CD14-positive monocyte (primary cell): ENCODE data around the gene SCN3B. TPM values are rescaled to one million over a fixed set of nuclear protein-coding genes. Genes with fewer than 3 reads are reported as not detected.

Experiments used
- DNase-seq, 3 donors: peaks; one replicate each; pipeline ENCODE4 v3.0.0-alpha.2; 2011 to 2022
- H2AFZ ChIP-seq: 2 replicates; pipeline ENCODE4 v1.6.0; 2012; ENCODE audit warnings: mild to moderate bottlenecking, low read depth, low read length, inconsistent platforms; ENCODE audit not compliant: insufficient read depth, poor library complexity, severe bottlenecking
- H3K27ac ChIP-seq, 2 donors: 1 replicate in 1 of 2; 2 replicates in 1 of 2; pipeline ENCODE4 v1.5.1; 2012 to 2013; ENCODE audit warnings: low read length in 2 of 2, control low read depth in 1 of 2, inconsistent platforms in 1 of 2, low read depth in 1 of 2, mild to moderate bottlenecking in 1 of 2
- H3K27me3 ChIP-seq, 2 donors: one replicate each; pipeline versions ENCODE4 v1.6.0 to v1.6.1; 2011 to 2013; ENCODE audit warnings: low read length in 2 of 2; ENCODE audit not compliant: control insufficient read depth in 2 of 2, insufficient read depth in 2 of 2
- H3K36me3 ChIP-seq, 2 donors: replicated peaks in 1 of 2; 1 replicate in 1 of 2; 2 replicates in 1 of 2; pipeline versions ENCODE4 v1.5.1 to v1.6.1; 2012 to 2013; ENCODE audit warnings: low read length in 2 of 2, control low read depth in 1 of 2, inconsistent platforms in 1 of 2, mild to moderate bottlenecking in 1 of 2; ENCODE audit not compliant: insufficient read depth in 2 of 2, control insufficient read depth in 1 of 2
- H3K4me1 ChIP-seq, 2 donors: 1 replicate in 1 of 2; 2 replicates in 1 of 2; pipeline versions ENCODE4 v1.5.1 to v1.6.1; 2012 to 2013; ENCODE audit warnings: low read length in 2 of 2, control low read depth in 1 of 2, inconsistent platforms in 1 of 2, mild to moderate bottlenecking in 1 of 2, moderate library complexity in 1 of 2; ENCODE audit not compliant: insufficient read depth in 2 of 2, control insufficient read depth in 1 of 2
- H3K4me2 ChIP-seq: replicated peaks from 2 replicates; pipeline ENCODE3; 2012; ENCODE audit warnings: low read length, moderate library complexity, mild to moderate bottlenecking; ENCODE audit not compliant: poor library complexity, severe bottlenecking; ENCODE audit errors: extremely low read depth
- H3K4me3 ChIP-seq, 3 experiments: fragments of 200-600 bp in 1 of 3; sonication (generic) in 1 of 3; replicated peaks in 1 of 3; 1 replicate in 2 of 3; 2 replicates in 1 of 3; pipeline ENCODE4 v1.5.1; 2011 to 2013; ENCODE audit warnings: low read length in 3 of 3, mild to moderate bottlenecking in 3 of 3, control low read depth in 2 of 3, low read depth in 2 of 3, inconsistent platforms in 1 of 3, moderate library complexity in 1 of 3
- H3K79me2 ChIP-seq: 2 replicates; pipeline ENCODE4 v1.6.0; 2012; ENCODE audit warnings: mild to moderate bottlenecking, control low read depth, inconsistent platforms, low read length, moderate library complexity; ENCODE audit not compliant: insufficient read depth
- H3K9ac ChIP-seq: 2 replicates; pipeline ENCODE4 v1.6.0; 2017; ENCODE audit warnings: low read length, mild to moderate bottlenecking; ENCODE audit not compliant: insufficient read depth, poor library complexity, severe bottlenecking
- H3K9me3 ChIP-seq, 2 donors: replicated peaks in 1 of 2; 1 replicate in 1 of 2; 2 replicates in 1 of 2; pipeline versions ENCODE4 v1.5.1 to v1.6.1; 2012 to 2013; ENCODE audit warnings: low read length in 2 of 2, control low read depth in 1 of 2; ENCODE audit not compliant: control insufficient read depth in 1 of 2, insufficient read depth in 1 of 2
- H4K20me1 ChIP-seq: 2 replicates; pipeline ENCODE4 v1.6.0; 2012; ENCODE audit warnings: mild to moderate bottlenecking, low read length, control low read depth, moderate library complexity; ENCODE audit not compliant: insufficient read depth
- H3K27ac Mint-ChIP-seq, 7 donors: one replicate each; pipeline ENCODE4 v1.8.0; 2020; ENCODE audit warnings: mild to moderate bottlenecking in 7 of 7, mixed read lengths in 7 of 7, moderate library complexity in 6 of 7, inconsistent platforms in 2 of 7
- H3K27me3 Mint-ChIP-seq, 3 donors: one replicate each; pipeline ENCODE4 v1.8.0; 2021 to 2022; ENCODE audit warnings: low read depth in 3 of 3, mild to moderate bottlenecking in 3 of 3, mixed read lengths in 3 of 3, moderate library complexity in 3 of 3, inconsistent platforms in 1 of 3
- H3K36me3 Mint-ChIP-seq, 2 donors: one replicate each; pipeline ENCODE4 v1.8.0; 2020; ENCODE audit warnings: mixed read lengths in 2 of 2, inconsistent platforms in 1 of 2, mild to moderate bottlenecking in 1 of 2
- H3K4me1 Mint-ChIP-seq: one replicate; pipeline ENCODE4 v1.8.0; 2020; ENCODE audit warnings: mild to moderate bottlenecking, mixed read lengths
- H3K4me3 Mint-ChIP-seq, 2 donors: one replicate each; pipeline ENCODE4 v1.8.0; 2020; ENCODE audit warnings: mild to moderate bottlenecking in 2 of 2, mixed read lengths in 2 of 2, moderate library complexity in 1 of 2
- H3K9me3 Mint-ChIP-seq, 7 donors: one replicate each; pipeline ENCODE4 v1.8.0; 2020 to 2022; ENCODE audit warnings: mixed read lengths in 7 of 7, mild to moderate bottlenecking in 6 of 7, moderate library complexity in 6 of 7, inconsistent platforms in 2 of 7
- WGBS: methylation state at CpG from one replicate; pipeline ENCODE4 v1.1.5; 2013; ENCODE audit warnings: missing lambda C conversion rate; ENCODE audit not compliant: insufficient coverage; 5-methylcytosine and 5-hydroxymethylcytosine counted together
- intact Hi-C, 2 donors: fragments of 100-400 bp; cut with micrococcal nuclease; formaldehyde crosslinking; loops; one replicate each; pipeline versions ENCODE4 v1.15.0 to v1.15.1; 2023
- polyA plus RNA-seq, 3 donors: library from polyadenylated mRNA; depleted of rRNA in 1 of 3; unstranded in 2 of 3; stranded (reverse) in 1 of 3; fragments of 300-500 nt in 2 of 3; fragments of >200 nt in 1 of 3; fragmentation: Illumina TruSeq in 2 of 3; gene quantifications; 1 replicate in 2 of 3; 2 replicates in 1 of 3; pipeline ENCODE4 v1.2.3, GENCODE V29; 2012 to 2021
- TF ChIP-seq, protein P1 (sequence below): fragments of 200-600 bp; IDR thresholded peaks from one replicate; pipeline ENCODE4 v1.8.0; 2022; ENCODE audit warnings: antibody characterized with exemption, mild to moderate bottlenecking

Gene SCN3B
- polyA plus RNA-seq, 3 donors = not detected

DNA sequence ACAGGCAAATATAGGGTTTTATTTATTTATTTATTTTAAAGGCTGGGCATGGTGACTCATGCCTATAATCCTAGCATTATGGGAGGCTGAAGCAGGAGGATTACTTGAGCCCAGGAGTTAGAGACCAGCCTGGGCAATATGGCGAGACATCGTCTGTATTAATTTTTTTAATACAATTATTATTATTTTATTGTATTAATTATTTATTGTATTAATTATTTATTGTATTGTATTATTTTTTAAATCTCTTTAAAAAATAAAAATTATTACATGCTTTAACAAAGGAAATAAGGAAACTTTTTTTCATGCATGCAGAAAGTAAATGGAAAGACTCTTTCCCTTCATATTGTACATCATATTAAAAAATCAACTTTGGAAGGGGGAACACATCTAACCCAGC, 3.5 kb downstream of the SCN3B start:
- Mint-ChIP-seq H3K9me3 (peaks cover 0 to 3% (median 1%) of the 10 kb centered on the region in 7 donors), H3K4me3 (no peak overlapping the region), H3K27me3 (peaks cover 38 to 49% (median 43%) of the 10 kb centered on the region in 3 donors), H3K27ac (no peak overlapping the region), H3K36me3 (peaks cover 0 to 2% of the 10 kb centered on the region in 2 donors), H3K4me1 (peaks cover 9% of the 10 kb centered on the region)
- no peak overlapping the region for H3K27ac ChIP-seq
- no peak overlapping the region for H3K4me2 ChIP-seq
- peaks cover 8 to 12% of the 10 kb centered on the region in 2 donors for H3K4me1 ChIP-seq
- no peaks in the 10 kb centered on the region for H4K20me1 ChIP-seq
- peaks cover 0 to 4% of the 10 kb centered on the region in 2 donors for H3K9me3 ChIP-seq
- TF ChIP-seq, protein P1, sequence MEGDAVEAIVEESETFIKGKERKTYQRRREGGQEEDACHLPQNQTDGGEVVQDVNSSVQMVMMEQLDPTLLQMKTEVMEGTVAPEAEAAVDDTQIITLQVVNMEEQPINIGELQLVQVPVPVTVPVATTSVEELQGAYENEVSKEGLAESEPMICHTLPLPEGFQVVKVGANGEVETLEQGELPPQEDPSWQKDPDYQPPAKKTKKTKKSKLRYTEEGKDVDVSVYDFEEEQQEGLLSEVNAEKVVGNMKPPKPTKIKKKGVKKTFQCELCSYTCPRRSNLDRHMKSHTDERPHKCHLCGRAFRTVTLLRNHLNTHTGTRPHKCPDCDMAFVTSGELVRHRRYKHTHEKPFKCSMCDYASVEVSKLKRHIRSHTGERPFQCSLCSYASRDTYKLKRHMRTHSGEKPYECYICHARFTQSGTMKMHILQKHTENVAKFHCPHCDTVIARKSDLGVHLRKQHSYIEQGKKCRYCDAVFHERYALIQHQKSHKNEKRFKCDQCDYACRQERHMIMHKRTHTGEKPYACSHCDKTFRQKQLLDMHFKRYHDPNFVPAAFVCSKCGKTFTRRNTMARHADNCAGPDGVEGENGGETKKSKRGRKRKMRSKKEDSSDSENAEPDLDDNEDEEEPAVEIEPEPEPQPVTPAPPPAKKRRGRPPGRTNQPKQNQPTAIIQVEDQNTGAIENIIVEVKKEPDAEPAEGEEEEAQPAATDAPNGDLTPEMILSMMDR = no peak
- no CpG with 5 or more reads among the region's 2 CpGs for WGBS
- H3K4me3 ChIP-seq = no peak overlapping the region
- no peaks in the 10 kb centered on the region for H3K36me3 ChIP-seq
- H3K27me3 ChIP-seq = peaks cover 36 to 58% of the 10 kb centered on the region in 2 donors
- H3K9ac ChIP-seq = no peak overlapping the region
- intact Hi-C loops = no loop called here
- H2AFZ ChIP-seq = no peak overlapping the region
- no peaks in the 10 kb centered on the region for H3K79me2 ChIP-seq
- no peak for DNase-seq

DNA sequence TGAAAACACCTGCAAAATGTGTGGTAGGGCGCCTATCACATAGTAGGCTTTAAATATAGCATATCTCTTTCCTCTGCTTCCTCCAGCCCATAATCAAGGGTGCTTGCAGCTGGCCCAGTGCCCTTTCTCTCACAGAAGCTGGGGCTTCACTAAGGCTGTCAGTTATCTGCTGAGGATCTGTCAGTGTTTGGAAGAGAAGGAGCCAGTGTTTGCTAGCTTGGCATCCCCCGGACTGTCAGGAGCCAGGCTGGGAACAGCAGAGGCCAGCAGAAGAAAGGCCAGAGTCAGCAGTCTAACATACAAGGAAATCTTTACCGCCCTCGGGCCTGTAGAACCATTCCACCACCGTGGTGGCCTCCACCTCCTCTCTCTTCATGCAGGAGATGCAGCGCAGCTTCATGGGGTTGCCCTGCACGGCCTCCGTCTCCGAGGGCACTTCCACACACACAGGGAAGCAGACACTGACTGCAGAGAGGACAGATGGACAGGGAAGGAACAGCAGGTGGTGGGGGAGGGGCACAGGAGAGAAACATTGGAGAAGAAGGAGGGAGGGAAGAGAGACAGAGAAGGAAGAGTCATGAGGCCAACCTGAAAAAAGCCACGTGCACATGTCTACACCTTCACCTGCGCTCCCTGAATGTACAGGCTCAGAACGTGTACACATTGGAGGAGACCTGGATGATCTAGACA, 9.0 kb downstream of the SCN3B start:
- no peak overlapping the region for H3K4me2 ChIP-seq
- H3K4me1 ChIP-seq = no peaks in the 10 kb centered on the region
- H4K20me1 ChIP-seq = no peaks in the 10 kb centered on the region
- H3K27ac Mint-ChIP-seq = no peak overlapping the region
- H3K36me3 Mint-ChIP-seq = no peaks in the 10 kb centered on the region
- H2AFZ ChIP-seq = no peak overlapping the region
- peaks cover 7 to 17% (median 10%) of the 10 kb centered on the region in 3 donors for H3K27me3 Mint-ChIP-seq
- H3K9me3 ChIP-seq = no peaks in the 10 kb centered on the region
- H3K4me1 Mint-ChIP-seq = peaks cover 2% of the 10 kb centered on the region
- 88% methylated on average over 7 of the region's 12 CpGs for WGBS
- no peaks in the 10 kb centered on the region for H3K79me2 ChIP-seq
- H3K9ac ChIP-seq = no peak overlapping the region
- intact Hi-C loops = no loop called here
- H3K27ac ChIP-seq = no peak overlapping the region
- no peak for DNase-seq
- no peaks in the 10 kb centered on the region for H3K36me3 ChIP-seq
- peaks cover 0 to 10% of the 10 kb centered on the region in 2 donors for H3K27me3 ChIP-seq
- no peak overlapping the region for H3K4me3 Mint-ChIP-seq
- H3K4me3 ChIP-seq = no peak overlapping the region
- TF ChIP-seq, protein P1 = no peak
- H3K9me3 Mint-ChIP-seq = no peaks in the 10 kb centered on the region
